GM21717 (cell line): Measurements from ENCODE around the gene TREX2.
"Not testable (repeated sequence)": the region's sequence is repeated elsewhere in the genome, so short reads cannot be mapped to it uniquely, and the experiment has no call there.

Source experiments
- ATAC-seq: cut with Tn5 transposase; IDR thresholded peaks from one replicate; pipeline ENCODE4 v1.9.1; 2021; ENCODE audit warnings: mild to moderate bottlenecking, moderate library complexity; ENCODE audit not compliant: unreplicated experiment

The TREX2 gene

GRCh38 chrX:153410888-153411254 is 35.0 kb downstream of the TREX2 start:
- no peak for ATAC-seq

- no peak for ATAC-seq
These were observed 35.5 kb downstream of the TREX2 start for GRCh38 chrX:153410373-153410772.

GRCh38 chrX:153409414-153410101 is 36.3 kb downstream of the TREX2 start:
- ATAC-seq: no peak

GRCh38 chrX:153408871-153409351 is 36.9 kb downstream of the TREX2 start:
- ATAC-seq: no peak

- no peak for ATAC-seq
These were observed 37.6 kb downstream of the TREX2 start for GRCh38 chrX:153408221-153408721.

GRCh38 chrX:153407736-153408135 is 38.1 kb downstream of the TREX2 start:
- no peak for ATAC-seq

GRCh38 chrX:153406903-153407302 is 39.0 kb downstream of the TREX2 start:
- ATAC-seq: no peak

GRCh38 chrX:153406011-153406410 is 39.8 kb downstream of the TREX2 start:
- no peak for ATAC-seq

GRCh38 chrX:153405426-153405825 is 40.4 kb downstream of the TREX2 start:
- ATAC-seq: no peak

- not testable (repeated sequence) for ATAC-seq
These were observed 41.5 kb downstream of the TREX2 start for GRCh38 chrX:153404333-153404732.

GRCh38 chrX:153401133-153401764 is 44.6 kb downstream of the TREX2 start, which contains the start of gene PNMA6E:
TSS of gene PNMA6E (minus strand) at chrX:153401350. CDS start at chrX:153398849, 2,501 bp downstream.
- no peak for ATAC-seq

GRCh38 chrX:153400146-153401132 is 45.4 kb downstream of the TREX2 start:
- no peak for ATAC-seq

GRCh38 chrX:153398275-153398960 is 47.4 kb downstream of the TREX2 start:
- ATAC-seq: no peak

GRCh38 chrX:153397256-153397960 is 48.4 kb downstream of the TREX2 start:
- ATAC-seq: no peak

- no peak for ATAC-seq
These were observed 49.3 kb downstream of the TREX2 start for GRCh38 chrX:153396320-153397195.

GRCh38 chrX:153395613-153396319 is 50.1 kb downstream of the TREX2 start:
- no peak for ATAC-seq

GRCh38 chrX:153394612-153395011 is 51.2 kb downstream of the TREX2 start:
- ATAC-seq: no peak
